HCT116 (cell line): ENCODE data around the gene FMO5. TPM values are rescaled to one million over a fixed set of nuclear protein-coding genes. Genes with fewer than 3 reads are reported as not detected.
A peak's percentile ranks its signal among the peaks of the same experiment; 100 is the strongest.

Source experiments
- ATAC-seq: fragments of 200-7000 bp; cut with Tn5 transposase; 2 replicates; pipeline ENCODE4 v1.9.1; 2020; ENCODE audit warnings: mild to moderate bottlenecking, moderate library complexity
- BruUV-seq: library from RNA; stranded (reverse); fragments of 400-500 nt; replicated peaks from 2 replicates; lab custom pipeline; 2021; lab: Mats Ljungman, UMichigan
- CTCF ChIA-PET: fragments of 300-600 bp; sonication (Branson Sonifier 250); formaldehyde crosslinking; loops from one replicate; lab custom pipeline; 2021; ENCODE audit warnings: antibody characterized with exemption; lab: Charles Lee
- POLR2A ChIA-PET: fragments of 300-600, 350-600 bp; sonication (Branson Sonifier 250); formaldehyde crosslinking; loops from one replicate; lab custom pipeline; 2021; ENCODE audit warnings: antibody characterized with exemption; lab: Charles Lee
- RAD21 ChIA-PET, 2 experiments: fragments of 300-600 bp; sonication (Branson Sonifier 250); formaldehyde crosslinking; loops; one replicate each; lab custom pipeline; 2023; ENCODE audit warnings: low total read pairs in 2 of 2; ENCODE audit not compliant: uncharacterized antibody in 2 of 2, unreplicated experiment in 2 of 2, low non-redundant PET in 1 of 2; lab: Charles Lee
- DNase-seq: peaks from one replicate; pipeline ENCODE4 v3.0.0-alpha.2; 2010; ENCODE audit warnings: low read depth, low spot score
- H2AFZ ChIP-seq: fragments of 200-600 bp; shearing (Covaris generic), sonication (generic); 2 replicates; pipeline ENCODE4 v1.6.1; 2017; ENCODE audit warnings: low read depth, mixed run types, mixed read lengths, antibody characterized with exemption, low read length; ENCODE audit not compliant: poor library complexity, severe bottlenecking
- H3K27ac ChIP-seq: 2 replicates; pipeline ENCODE4 v1.5.1; 2012; ENCODE audit warnings: low read depth, low read length
- H3K27me3 ChIP-seq: fragments of 200-600 bp; sonication (generic); 2 replicates; pipeline ENCODE4 v1.6.1; 2016; ENCODE audit warnings: mixed run types, low read length, mixed read lengths; ENCODE audit not compliant: insufficient read depth
- H3K36me3 ChIP-seq, 2 experiments: fragments of 200-500 bp in 1 of 2; fragments of 200-600 bp in 1 of 2; sonication (Bioruptor generic) in 1 of 2; sonication (generic) in 1 of 2; 2 replicates each; pipeline versions ENCODE4 v1.5.1 to v1.6.1; 2014 to 2016; ENCODE audit warnings: low read length in 2 of 2, inconsistent platforms in 1 of 2, mixed read lengths in 1 of 2, mixed run types in 1 of 2; ENCODE audit not compliant: insufficient read depth in 2 of 2, control insufficient read depth in 1 of 2
- H3K4me1 ChIP-seq, 2 experiments: fragments of 200-600 bp in 1 of 2; sonication (generic) in 1 of 2; 2 replicates each; pipeline versions ENCODE4 v1.5.1 to v1.6.1; 2012 to 2017; ENCODE audit warnings: low read length in 2 of 2, inconsistent platforms in 1 of 2, mild to moderate bottlenecking in 1 of 2, mixed read lengths in 1 of 2, mixed run types in 1 of 2, moderate library complexity in 1 of 2; ENCODE audit not compliant: insufficient read depth in 2 of 2, control insufficient read depth in 1 of 2
- H3K4me2 ChIP-seq: fragments of 200-600 bp; sonication (generic); 2 replicates; pipeline ENCODE4 v1.6.1; 2017; ENCODE audit warnings: mixed run types, low read length, mixed read lengths
- H3K4me3 ChIP-seq, 2 experiments: fragments of 200-600 bp in 1 of 2; sonication (generic) in 1 of 2; replicated peaks in 1 of 2; 2 replicates each; pipeline ENCODE4 v1.5.1; 2011 to 2016; ENCODE audit warnings: low read length in 2 of 2, control low read depth in 1 of 2, low read depth in 1 of 2, mild to moderate bottlenecking in 1 of 2, mixed read lengths in 1 of 2, mixed run types in 1 of 2
- H3K79me2 ChIP-seq: fragments of 200-600 bp; sonication (generic); 2 replicates; pipeline ENCODE4 v1.6.1; 2017; ENCODE audit warnings: mild to moderate bottlenecking, mixed run types, low read length, moderate library complexity, mixed read lengths; ENCODE audit not compliant: insufficient read depth
- H3K9ac ChIP-seq: fragments of 200-600 bp; sonication (generic); 2 replicates; pipeline ENCODE4 v1.6.1; 2016; ENCODE audit warnings: low read length, mixed read lengths
- H3K9me2 ChIP-seq: fragments of 200-600 bp; sonication (generic), shearing (Covaris generic); 2 replicates; pipeline ENCODE4 v1.6.1; 2017; ENCODE audit warnings: mixed run types, mild to moderate bottlenecking, moderate library complexity; ENCODE audit not compliant: insufficient read depth
- H3K9me3 ChIP-seq, 2 experiments: fragments of 200-500 bp in 1 of 2; fragments of 200-600 bp in 1 of 2; sonication (Bioruptor generic) in 1 of 2; sonication (generic) in 1 of 2; 2 replicates each; pipeline ENCODE4 v1.6.1; 2014 to 2017; ENCODE audit warnings: low read length in 2 of 2, mixed read lengths in 2 of 2, inconsistent platforms in 1 of 2, low read depth in 1 of 2, mild to moderate bottlenecking in 1 of 2, mixed run types in 1 of 2, moderate library complexity in 1 of 2; ENCODE audit not compliant: control insufficient read depth in 1 of 2, insufficient read depth in 1 of 2
- H4K20me1 ChIP-seq: fragments of 200-600 bp; sonication (generic), shearing (Covaris generic); 2 replicates; pipeline ENCODE4 v1.6.1; 2017; ENCODE audit warnings: mixed run types, mild to moderate bottlenecking, moderate library complexity; ENCODE audit not compliant: insufficient read depth
- CBX3 ChIP-seq: IDR thresholded peaks from 2 replicates; pipeline ENCODE4 v1.6.1; 2012; ENCODE audit warnings: low read depth
- CEBPB ChIP-seq: IDR thresholded peaks from 2 replicates; pipeline ENCODE4 v1.6.1; 2012; ENCODE audit warnings: low read depth
- EGR1 ChIP-seq: IDR thresholded peaks from 2 replicates; pipeline ENCODE4 v1.6.1; 2012; ENCODE audit warnings: low read depth
- EZH2 ChIP-seq: fragments of 200-600 bp; sonication (generic); IDR thresholded peaks from 2 replicates; pipeline ENCODE4 v1.6.1; 2017; ENCODE audit warnings: antibody characterized with exemption, mixed run types
- EZH2phosphoT487 ChIP-seq: fragments of 200-600 bp; IDR thresholded peaks from 2 replicates; pipeline ENCODE4 v1.6.1; 2018; ENCODE audit warnings: antibody characterized with exemption, borderline replicate concordance
- FOSL1 ChIP-seq: IDR thresholded peaks from 2 replicates; pipeline ENCODE4 v1.6.1; 2012; ENCODE audit warnings: low read depth
- POLR2A ChIP-seq: IDR thresholded peaks from 2 replicates; pipeline ENCODE4 v1.7.0; 2011; ENCODE audit warnings: borderline replicate concordance; ENCODE audit not compliant: insufficient read depth, insufficient read length; ENCODE audit errors: extremely low read depth
- POLR2AphosphoS5 ChIP-seq: IDR thresholded peaks from 2 replicates; pipeline ENCODE4 v1.6.1; 2011; ENCODE audit warnings: mild to moderate bottlenecking, low read depth, low read length, moderate library complexity
- RAD21 ChIP-seq: IDR thresholded peaks from 2 replicates; pipeline ENCODE4 v1.6.1; 2012; ENCODE audit warnings: low read depth, mild to moderate bottlenecking
- SP1 ChIP-seq: IDR thresholded peaks from 2 replicates; pipeline ENCODE4 v1.6.1; 2012; ENCODE audit warnings: low read depth
- YY1 ChIP-seq: IDR thresholded peaks from 2 replicates; pipeline ENCODE4 v1.6.1; 2011; ENCODE audit warnings: low read length, low read depth, moderate library complexity, mild to moderate bottlenecking; ENCODE audit not compliant: insufficient replicate concordance; ENCODE audit errors: extremely low read depth
- ZFX ChIP-seq: fragments of 450-650 bp; IDR thresholded peaks from 2 replicates; pipeline ENCODE4 v1.6.1; 2017
- ZNF274 ChIP-seq: fragments of 200-500 bp; sonication (Bioruptor generic); IDR thresholded peaks from 2 replicates; pipeline ENCODE4 v1.6.1; 2014; ENCODE audit warnings: mild to moderate bottlenecking, low read depth, low read length, inconsistent platforms
- intact Hi-C: fragments of 100-400 bp; cut with micrococcal nuclease; formaldehyde crosslinking; loops from 2 replicates; pipeline ENCODE4 v1.10.0; 2022
- total RNA-seq: library from RNA; stranded (reverse); gene quantifications from one replicate; pipeline ENCODE4 v1.2.1, GENCODE V29; 2021; ENCODE audit not compliant: unreplicated experiment
- TF ChIP-seq, protein P1 (sequence below): IDR thresholded peaks from 2 replicates; pipeline ENCODE4 v1.6.1; 2011; ENCODE audit warnings: mild to moderate bottlenecking, low read length, moderate library complexity; ENCODE audit not compliant: insufficient replicate concordance; ENCODE audit errors: extremely low read depth
- TF ChIP-seq, protein P2 (sequence below), 3 experiments: fragments of 200-600 bp in 1 of 3; sonication (generic) in 1 of 3; IDR thresholded peaks in 2 of 3; conservative IDR thresholded peaks in 1 of 3; 2 replicates each; pipeline ENCODE4 v1.5.1; 2012 to 2017; ENCODE audit warnings: low read depth in 2 of 3, low read length in 2 of 3, antibody characterized with exemption in 1 of 3, borderline replicate concordance in 1 of 3, control low read depth in 1 of 3, mild to moderate bottlenecking in 1 of 3, mixed read lengths in 1 of 3, mixed run types in 1 of 3, moderate library complexity in 1 of 3; ENCODE audit not compliant: insufficient read depth in 1 of 3
- TF ChIP-seq, protein P3 (sequence below): IDR thresholded peaks from 2 replicates; pipeline ENCODE4 v1.6.1; 2012
- TF ChIP-seq, protein P4 (sequence below): IDR thresholded peaks from 2 replicates; pipeline ENCODE4 v1.6.1; 2012

Gene FMO5
- total RNA-seq, 1 experiment from 2014 or later: 0.27 TPM

DNA sequence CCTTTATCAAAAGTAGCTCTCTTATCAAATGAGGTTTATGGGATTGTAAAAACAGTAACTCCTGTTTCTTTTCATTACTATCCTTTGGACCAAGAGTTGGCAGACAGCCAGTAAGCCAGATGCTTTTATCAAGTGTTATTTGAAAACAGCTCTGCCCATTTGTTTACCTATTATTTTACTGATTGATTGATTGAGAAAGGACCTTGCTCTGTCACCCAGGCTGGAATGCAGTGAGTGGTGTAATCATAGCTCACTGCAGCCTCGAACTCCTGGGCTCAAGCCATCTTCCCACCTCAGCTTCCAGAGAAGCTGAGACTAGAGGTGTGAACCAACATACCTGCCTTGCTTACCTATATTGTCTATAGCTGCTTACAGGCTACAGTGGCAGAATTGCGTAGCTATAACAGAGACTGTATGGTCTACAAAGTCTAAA lies 56.5 kb downstream of the FMO5 start:
- no peaks in the 10 kb centered on the region for H3K27me3 ChIP-seq
- no peaks in the 10 kb centered on the region for H3K9me3 ChIP-seq
- H3K9ac ChIP-seq: no peak overlapping the region
- no peak overlapping the region for H3K4me3 ChIP-seq
- ChIA-PET RAD21 (no interaction called here), POLR2A (no interaction called here)
- no TSS peak for BruUV-seq
- peaks cover 3 to 5% of the 10 kb centered on the region in 2 experiments; a peak in 1 of 4 replicates for H3K36me3 ChIP-seq
- TF ChIP-seq FOSL1: no peak
- TF ChIP-seq CEBPB: no peak
- TF ChIP-seq, protein P1, sequence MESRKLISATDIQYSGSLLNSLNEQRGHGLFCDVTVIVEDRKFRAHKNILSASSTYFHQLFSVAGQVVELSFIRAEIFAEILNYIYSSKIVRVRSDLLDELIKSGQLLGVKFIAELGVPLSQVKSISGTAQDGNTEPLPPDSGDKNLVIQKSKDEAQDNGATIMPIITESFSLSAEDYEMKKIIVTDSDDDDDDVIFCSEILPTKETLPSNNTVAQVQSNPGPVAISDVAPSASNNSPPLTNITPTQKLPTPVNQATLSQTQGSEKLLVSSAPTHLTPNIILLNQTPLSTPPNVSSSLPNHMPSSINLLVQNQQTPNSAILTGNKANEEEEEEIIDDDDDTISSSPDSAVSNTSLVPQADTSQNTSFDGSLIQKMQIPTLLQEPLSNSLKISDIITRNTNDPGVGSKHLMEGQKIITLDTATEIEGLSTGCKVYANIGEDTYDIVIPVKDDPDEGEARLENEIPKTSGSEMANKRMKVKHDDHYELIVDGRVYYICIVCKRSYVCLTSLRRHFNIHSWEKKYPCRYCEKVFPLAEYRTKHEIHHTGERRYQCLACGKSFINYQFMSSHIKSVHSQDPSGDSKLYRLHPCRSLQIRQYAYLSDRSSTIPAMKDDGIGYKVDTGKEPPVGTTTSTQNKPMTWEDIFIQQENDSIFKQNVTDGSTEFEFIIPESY: no peak
- TF ChIP-seq POLR2AphosphoS5: no peak
- TF ChIP-seq EZH2phosphoT487: no peak
- TF ChIP-seq, protein P2, sequence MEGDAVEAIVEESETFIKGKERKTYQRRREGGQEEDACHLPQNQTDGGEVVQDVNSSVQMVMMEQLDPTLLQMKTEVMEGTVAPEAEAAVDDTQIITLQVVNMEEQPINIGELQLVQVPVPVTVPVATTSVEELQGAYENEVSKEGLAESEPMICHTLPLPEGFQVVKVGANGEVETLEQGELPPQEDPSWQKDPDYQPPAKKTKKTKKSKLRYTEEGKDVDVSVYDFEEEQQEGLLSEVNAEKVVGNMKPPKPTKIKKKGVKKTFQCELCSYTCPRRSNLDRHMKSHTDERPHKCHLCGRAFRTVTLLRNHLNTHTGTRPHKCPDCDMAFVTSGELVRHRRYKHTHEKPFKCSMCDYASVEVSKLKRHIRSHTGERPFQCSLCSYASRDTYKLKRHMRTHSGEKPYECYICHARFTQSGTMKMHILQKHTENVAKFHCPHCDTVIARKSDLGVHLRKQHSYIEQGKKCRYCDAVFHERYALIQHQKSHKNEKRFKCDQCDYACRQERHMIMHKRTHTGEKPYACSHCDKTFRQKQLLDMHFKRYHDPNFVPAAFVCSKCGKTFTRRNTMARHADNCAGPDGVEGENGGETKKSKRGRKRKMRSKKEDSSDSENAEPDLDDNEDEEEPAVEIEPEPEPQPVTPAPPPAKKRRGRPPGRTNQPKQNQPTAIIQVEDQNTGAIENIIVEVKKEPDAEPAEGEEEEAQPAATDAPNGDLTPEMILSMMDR (IDR thresholded peaks at IDR 0.05 in 2 of 3, conservative IDR thresholded peaks at IDR 0.05 in 1 of 3; ENCODE audit: borderline replicate concordance in 1 of 3, insufficient read depth in 1 of 3, low read depth in 2 of 3, low read length in 2 of 3): no peak
- TF ChIP-seq ZNF274: no peak
- TF ChIP-seq EZH2: no peak
- no peak for TF ChIP-seq RAD21
- TF ChIP-seq CBX3: no peak
- TF ChIP-seq YY1: no peak
- TF ChIP-seq ZFX: no peak
- TF ChIP-seq, protein P3, sequence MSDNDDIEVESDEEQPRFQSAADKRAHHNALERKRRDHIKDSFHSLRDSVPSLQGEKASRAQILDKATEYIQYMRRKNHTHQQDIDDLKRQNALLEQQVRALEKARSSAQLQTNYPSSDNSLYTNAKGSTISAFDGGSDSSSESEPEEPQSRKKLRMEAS: no peak
- no peak for TF ChIP-seq POLR2A
- TF ChIP-seq, protein P4, sequence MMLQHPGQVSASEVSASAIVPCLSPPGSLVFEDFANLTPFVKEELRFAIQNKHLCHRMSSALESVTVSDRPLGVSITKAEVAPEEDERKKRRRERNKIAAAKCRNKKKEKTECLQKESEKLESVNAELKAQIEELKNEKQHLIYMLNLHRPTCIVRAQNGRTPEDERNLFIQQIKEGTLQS: no peak
- TF ChIP-seq SP1: no peak
- no peak for TF ChIP-seq EGR1
- TF ChIP-seq, all 23 proteins: peak for 0
- Histone ChIP-seq H3K9me2 (no peaks in the 10 kb centered on the region), H4K20me1 (peaks cover 2% of the 10 kb centered on the region; the same call in 1 of the 2 replicates), H3K4me1 (peaks cover 25 to 55% of the 10 kb centered on the region in 2 experiments), H3K4me2 (peak overlapping the region; percentile 75; the same call in 1 of the 2 replicates), H2AFZ (no peak overlapping the region), H3K79me2 (peaks cover 52% of the 10 kb centered on the region), H3K27ac (no peak overlapping the region)
- DNase-seq (no peak), ATAC-seq (no peak)
- CTCF ChIA-PET: no interaction called here
- intact Hi-C loops: no loop called here
